ENCODE data around the gene SYCN. TPM values are rescaled to one million over a fixed set of nuclear protein-coding genes. Genes with fewer than 3 reads are reported as not detected.

SYCN gene
- total RNA-seq, result not detected
- long read RNA-seq, donor 1, result 0 reads
- long read RNA-seq, donor 2, result 0 reads

GRCh38 chr19:39203372-39204341 is at the start of gene SYCN:
SYCN (minus strand) TSS chr19:39204263; CDS start chr19:39204254, 9 bp downstream.
- H3K36me3 ChIP-seq (ENCODE audit: low read depth), result no peaks in the 10 kb centered on the region
- intact Hi-C loops (cut with DNase I, micrococcal nuclease), result no loop called here
- no peak for TF ChIP-seq CTCF (IDR thresholded peaks at IDR 0.05)
- H3K4me3 ChIP-seq, result no peak within 1 kb of the TSS
- H3K9me3 ChIP-seq, result no peaks in the 10 kb centered on the region
- no peaks in the 10 kb centered on the region for H3K4me1 ChIP-seq (ENCODE audit: low read depth)
- no peak for DNase-seq
- ATAC-seq, result no peak

- Histone ChIP-seq H3K36me3 (ENCODE audit: low read depth) (no peaks in the 10 kb centered on the region), H3K4me1 (ENCODE audit: low read depth) (no peaks in the 10 kb centered on the region), H3K4me3 (no peak overlapping the region), H3K9me3 (no peaks in the 10 kb centered on the region)
- ATAC-seq (no peak), DNase-seq (no peak)
- intact Hi-C loops (cut with DNase I, micrococcal nuclease), result no loop called here
- no peak for TF ChIP-seq CTCF (IDR thresholded peaks at IDR 0.05)
Observed at GRCh38 chr19:39253374-39254149, 49.5 kb upstream of the SYCN start.

GRCh38 chr19:39252458-39252857 is 48.4 kb upstream of the SYCN start:
- DNase-seq (no peak), ATAC-seq (no peak)
- intact Hi-C loops (cut with DNase I, micrococcal nuclease), result no loop called here
- H3K36me3 ChIP-seq (ENCODE audit: low read depth), result no peaks in the 10 kb centered on the region
- TF ChIP-seq CTCF (IDR thresholded peaks at IDR 0.05), result no peak
- no peak overlapping the region for H3K4me3 ChIP-seq
- H3K9me3 ChIP-seq, result no peaks in the 10 kb centered on the region
- H3K4me1 ChIP-seq (ENCODE audit: low read depth), result no peaks in the 10 kb centered on the region

DNA sequence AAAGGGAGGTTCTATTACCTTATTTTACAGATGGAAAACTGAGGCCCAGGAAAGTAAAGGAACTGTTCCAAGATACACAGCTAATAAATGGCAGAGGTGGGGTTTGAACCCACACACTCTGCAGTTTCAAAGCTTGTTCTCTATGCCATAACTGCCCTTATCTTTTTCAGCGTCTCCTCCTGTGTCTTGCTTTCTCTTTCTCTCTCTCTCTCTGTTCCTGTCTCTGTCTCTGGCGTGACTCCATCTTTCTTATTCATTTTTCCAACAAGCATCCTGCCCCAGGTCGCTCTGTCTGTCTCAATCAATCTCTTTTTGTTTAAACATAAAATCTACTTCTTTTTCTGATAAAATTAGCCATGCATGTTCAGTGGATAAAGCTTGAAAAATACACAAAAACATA is 47.8 kb upstream of the SYCN start:
- intact Hi-C loops (cut with DNase I, micrococcal nuclease), result no loop called here
- no peaks in the 10 kb centered on the region for H3K4me1 ChIP-seq (ENCODE audit: low read depth)
- H3K36me3 ChIP-seq (ENCODE audit: low read depth), result no peaks in the 10 kb centered on the region
- H3K9me3 ChIP-seq, result no peaks in the 10 kb centered on the region
- ATAC-seq (no peak), DNase-seq (no peak)
- TF ChIP-seq CTCF (IDR thresholded peaks at IDR 0.05), result no peak
- H3K4me3 ChIP-seq, result no peak overlapping the region

- H3K36me3 ChIP-seq (ENCODE audit: low read depth), result no peaks in the 10 kb centered on the region
- no peak for DNase-seq
- no peaks in the 10 kb centered on the region for H3K9me3 ChIP-seq
- H3K4me1 ChIP-seq (ENCODE audit: low read depth), result no peaks in the 10 kb centered on the region
- no peak for TF ChIP-seq CTCF (IDR thresholded peaks at IDR 0.05)
- ATAC-seq, result no peak
- intact Hi-C loops (cut with DNase I, micrococcal nuclease), result no loop called here
- H3K4me3 ChIP-seq, result no peak overlapping the region
Observed at GRCh38 chr19:39251081-39251480, 47.0 kb upstream of the SYCN start.

Data from mucosa of descending colon (tissue), 3 donors.